ENCODE data around the gene PTDSS2.

The PTDSS2 gene

GRCh38 chr11:473415-473814 is 23.3 kb downstream of the PTDSS2 start:
- Histone ChIP-seq H3K36me3 (peaks cover 62% of the 10 kb centered on the region), H3K4me3 (no peak overlapping the region), H3K27me3 (no peaks in the 10 kb centered on the region), H3K4me1 (no peaks in the 10 kb centered on the region), H3K27ac (no peak overlapping the region), H3K4me2 (no peak overlapping the region), H3K9ac (no peak overlapping the region), H4K20me1 (peaks cover 83% of the 10 kb centered on the region), H3K9me3 (no peaks in the 10 kb centered on the region)
- TF ChIP-seq Cebpa-rat (IDR thresholded peaks at IDR 0.05) = no peak

- H3K9ac ChIP-seq = no peak overlapping the region
- no peaks in the 10 kb centered on the region for H3K9me3 ChIP-seq
- H3K27me3 ChIP-seq = no peaks in the 10 kb centered on the region
- no peak overlapping the region for H3K27ac ChIP-seq
- H3K4me1 ChIP-seq = peaks cover 2% of the 10 kb centered on the region; the same call in 1 of the 2 replicates
- peaks cover 70% of the 10 kb centered on the region for H3K36me3 ChIP-seq
- no peak overlapping the region for H3K4me2 ChIP-seq
- H3K4me3 ChIP-seq = no peak overlapping the region
- peaks cover 87% of the 10 kb centered on the region for H4K20me1 ChIP-seq
- no peak for TF ChIP-seq Cebpa-rat (IDR thresholded peaks at IDR 0.05)
Observed at GRCh38 chr11:473962-474785, 24.1 kb downstream of the PTDSS2 start.

GRCh38 chr11:474914-475506 is 24.9 kb downstream of the PTDSS2 start:
- Histone ChIP-seq H3K4me3 (no peak overlapping the region), H3K27ac (no peak overlapping the region), H4K20me1 (peaks cover 86% of the 10 kb centered on the region), H3K36me3 (peaks cover 73% of the 10 kb centered on the region), H3K4me1 (peaks cover 7% of the 10 kb centered on the region; the same call in 1 of the 2 replicates), H3K4me2 (no peak overlapping the region), H3K9me3 (no peaks in the 10 kb centered on the region), H3K9ac (no peak overlapping the region), H3K27me3 (no peaks in the 10 kb centered on the region)
- TF ChIP-seq Cebpa-rat (IDR thresholded peaks at IDR 0.05) = no peak

GRCh38 chr11:475941-476340 is 25.9 kb downstream of the PTDSS2 start:
- no peak overlapping the region for H3K4me3 ChIP-seq
- H3K27ac ChIP-seq = no peak overlapping the region
- no peaks in the 10 kb centered on the region for H3K9me3 ChIP-seq
- H3K27me3 ChIP-seq = no peaks in the 10 kb centered on the region
- H3K4me2 ChIP-seq = no peak overlapping the region
- no peak for TF ChIP-seq Cebpa-rat (IDR thresholded peaks at IDR 0.05)
- no peak overlapping the region for H3K9ac ChIP-seq
- peaks cover 7% of the 10 kb centered on the region; the same call in 1 of the 2 replicates for H3K4me1 ChIP-seq
- H4K20me1 ChIP-seq = peaks cover 83% of the 10 kb centered on the region
- H3K36me3 ChIP-seq = peaks cover 76% of the 10 kb centered on the region

GRCh38 chr11:476416-476815 is 26.3 kb downstream of the PTDSS2 start:
- peaks cover 78% of the 10 kb centered on the region for H3K36me3 ChIP-seq
- H3K4me1 ChIP-seq = peaks cover 7% of the 10 kb centered on the region; the same call in 1 of the 2 replicates
- peaks cover 78% of the 10 kb centered on the region for H4K20me1 ChIP-seq

GRCh38 chr11:477052-477715 is 27.1 kb downstream of the PTDSS2 start:
- Histone ChIP-seq H3K36me3 (peaks cover 81% of the 10 kb centered on the region), H3K9me3 (peaks cover 3% of the 10 kb centered on the region), H3K4me3 (no peak overlapping the region), H4K20me1 (peaks cover 70% of the 10 kb centered on the region), H3K27ac (no peak overlapping the region), H3K27me3 (no peaks in the 10 kb centered on the region), H3K9ac (no peak overlapping the region), H3K4me2 (no peak overlapping the region), H3K4me1 (peaks cover 7% of the 10 kb centered on the region; the same call in 1 of the 2 replicates)
- TF ChIP-seq Cebpa-rat (IDR thresholded peaks at IDR 0.05) = no peak

More at GRCh38 chr11:476416-476815, 26.3 kb downstream of the PTDSS2 start:
- Histone ChIP-seq H3K27me3 (no peaks in the 10 kb centered on the region), H3K9me3 (no peaks in the 10 kb centered on the region), H3K4me2 (no peak overlapping the region), H3K9ac (no peak overlapping the region), H3K4me3 (no peak overlapping the region), H3K27ac (no peak overlapping the region)
- TF ChIP-seq Cebpa-rat (IDR thresholded peaks at IDR 0.05) = no peak

- no peak for TF ChIP-seq Cebpa-rat (IDR thresholded peaks at IDR 0.05)
- Histone ChIP-seq H3K4me2 (no peak overlapping the region), H3K36me3 (peaks cover 77% of the 10 kb centered on the region)
Observed at GRCh38 chr11:479311-479710, 29.2 kb downstream of the PTDSS2 start.

GRCh38 chr11:484616-485015 is 34.5 kb downstream of the PTDSS2 start:
- H3K36me3 ChIP-seq = peaks cover 84% of the 10 kb centered on the region
- H3K4me2 ChIP-seq = no peak overlapping the region
- TF ChIP-seq Cebpa-rat (IDR thresholded peaks at IDR 0.05) = no peak
- H3K27me3 ChIP-seq = no peaks in the 10 kb centered on the region
- H4K20me1 ChIP-seq = peaks cover 58% of the 10 kb centered on the region
- no peak overlapping the region for H3K4me3 ChIP-seq
- H3K4me1 ChIP-seq = no peaks in the 10 kb centered on the region
- H3K9me3 ChIP-seq = peaks cover 24% of the 10 kb centered on the region
- H3K9ac ChIP-seq = no peak overlapping the region
- H3K27ac ChIP-seq = no peak overlapping the region

More at GRCh38 chr11:479311-479710, 29.2 kb downstream of the PTDSS2 start:
- Histone ChIP-seq H3K9ac (no peak overlapping the region), H3K27ac (no peak overlapping the region; the same call in 1 of the 2 replicates), H3K9me3 (peaks cover 16% of the 10 kb centered on the region), H3K4me3 (no peak overlapping the region), H3K4me1 (peaks cover 7% of the 10 kb centered on the region; the same call in 1 of the 2 replicates), H3K27me3 (no peaks in the 10 kb centered on the region), H4K20me1 (peaks cover 61% of the 10 kb centered on the region)

GRCh38 chr11:486189-486588 is 36.1 kb downstream of the PTDSS2 start:
- Histone ChIP-seq H3K4me3 (no peak overlapping the region), H3K27me3 (no peaks in the 10 kb centered on the region), H3K9ac (no peak overlapping the region), H3K4me1 (no peaks in the 10 kb centered on the region), H3K4me2 (no peak overlapping the region), H4K20me1 (peaks cover 54% of the 10 kb centered on the region), H3K27ac (no peak overlapping the region), H3K9me3 (peaks cover 24% of the 10 kb centered on the region), H3K36me3 (peaks cover 85% of the 10 kb centered on the region)
- no peak for TF ChIP-seq Cebpa-rat (IDR thresholded peaks at IDR 0.05)

Data from BLaER1 (cell line).